ENCODE results near the gene EGR4.

Gene EGR4

DNA sequence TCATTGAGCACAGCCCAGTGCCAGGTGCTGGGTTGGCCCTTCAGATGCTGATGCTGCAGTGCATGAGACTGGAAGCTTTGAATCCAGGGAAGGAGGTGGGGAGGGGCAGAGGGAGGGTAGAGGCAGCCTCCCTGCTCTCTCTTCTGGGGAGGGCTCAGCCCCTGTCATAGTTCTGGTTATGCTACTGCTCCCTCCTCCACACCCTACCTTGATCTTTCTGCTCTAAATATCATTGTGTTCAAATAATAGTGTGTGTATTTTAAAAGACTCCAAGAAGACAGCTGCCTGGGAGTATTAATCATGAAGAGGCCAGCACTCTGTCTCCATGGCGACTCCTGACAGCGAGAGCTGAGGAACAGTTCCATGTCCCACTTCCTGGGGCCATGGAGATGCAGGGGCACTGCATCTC lies 3.8 kb upstream of the EGR4 start:
- TF ChIP-seq, protein P1, sequence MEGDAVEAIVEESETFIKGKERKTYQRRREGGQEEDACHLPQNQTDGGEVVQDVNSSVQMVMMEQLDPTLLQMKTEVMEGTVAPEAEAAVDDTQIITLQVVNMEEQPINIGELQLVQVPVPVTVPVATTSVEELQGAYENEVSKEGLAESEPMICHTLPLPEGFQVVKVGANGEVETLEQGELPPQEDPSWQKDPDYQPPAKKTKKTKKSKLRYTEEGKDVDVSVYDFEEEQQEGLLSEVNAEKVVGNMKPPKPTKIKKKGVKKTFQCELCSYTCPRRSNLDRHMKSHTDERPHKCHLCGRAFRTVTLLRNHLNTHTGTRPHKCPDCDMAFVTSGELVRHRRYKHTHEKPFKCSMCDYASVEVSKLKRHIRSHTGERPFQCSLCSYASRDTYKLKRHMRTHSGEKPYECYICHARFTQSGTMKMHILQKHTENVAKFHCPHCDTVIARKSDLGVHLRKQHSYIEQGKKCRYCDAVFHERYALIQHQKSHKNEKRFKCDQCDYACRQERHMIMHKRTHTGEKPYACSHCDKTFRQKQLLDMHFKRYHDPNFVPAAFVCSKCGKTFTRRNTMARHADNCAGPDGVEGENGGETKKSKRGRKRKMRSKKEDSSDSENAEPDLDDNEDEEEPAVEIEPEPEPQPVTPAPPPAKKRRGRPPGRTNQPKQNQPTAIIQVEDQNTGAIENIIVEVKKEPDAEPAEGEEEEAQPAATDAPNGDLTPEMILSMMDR (conservative IDR thresholded peaks at IDR 0.05; ENCODE audit: low read depth, low read length) = no peak
- H3K4me3 ChIP-seq (ENCODE audit: low read length) = no peak overlapping the region
- no peak for DNase-seq (ENCODE audit: low read depth)

DNA sequence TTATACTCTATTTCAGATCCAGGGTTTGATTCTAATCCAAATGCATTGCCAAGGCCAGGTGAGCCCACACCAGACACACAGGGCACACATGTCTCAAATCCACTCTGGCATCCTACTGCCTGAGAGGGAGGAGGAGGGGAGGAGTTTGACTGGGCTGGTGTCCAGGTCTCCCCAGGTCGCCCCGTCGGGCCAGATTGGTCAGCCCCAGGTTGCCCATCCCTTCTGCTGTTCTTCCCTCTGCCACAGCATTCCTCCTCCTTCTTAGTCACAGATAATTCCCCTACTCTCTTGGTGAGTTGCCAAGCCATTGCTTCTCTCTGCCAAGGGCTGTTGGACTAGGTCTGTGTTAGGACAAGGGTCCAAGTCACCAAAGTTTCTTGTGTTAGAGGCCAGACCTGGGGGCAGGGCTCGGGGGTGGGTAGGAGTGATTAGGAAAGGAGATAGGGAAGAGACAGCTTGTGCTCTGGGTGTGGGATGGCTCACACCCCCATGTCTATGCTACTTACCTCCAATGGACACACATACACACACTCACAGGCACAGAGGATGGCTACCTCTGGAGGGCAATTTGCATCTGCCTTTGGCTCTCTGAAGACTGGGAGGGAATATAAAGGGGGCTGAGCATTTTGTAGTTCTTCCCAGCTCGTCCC lies 2.5 kb upstream of the EGR4 start:
- H3K4me3 ChIP-seq (ENCODE audit: low read length) = no peak overlapping the region
- no peak for DNase-seq (ENCODE audit: low read depth)
- TF ChIP-seq, protein P1 (conservative IDR thresholded peaks at IDR 0.05; ENCODE audit: low read depth, low read length) = no peak

DNA sequence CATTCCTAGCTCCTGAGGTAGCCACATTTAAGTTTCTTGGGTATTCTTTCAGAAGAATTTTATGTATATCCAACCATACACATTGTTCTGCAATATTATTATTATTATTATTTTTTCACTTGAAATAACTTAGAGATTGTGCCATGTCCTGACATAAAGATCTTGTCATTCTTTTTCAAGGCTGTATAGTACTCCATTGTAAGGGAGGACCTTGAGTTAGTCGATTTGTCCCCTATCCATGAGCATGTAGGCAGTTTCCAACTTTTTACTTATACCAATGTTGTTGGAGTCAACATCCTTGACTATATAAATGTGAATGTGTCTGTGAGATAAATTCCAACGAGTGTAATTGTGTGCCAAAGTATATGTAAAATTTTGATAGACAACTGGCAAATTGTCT lies 891 bp upstream of the EGR4 start:
- TF ChIP-seq, protein P1 (conservative IDR thresholded peaks at IDR 0.05; ENCODE audit: low read depth, low read length) = no peak
- no peak for DNase-seq (ENCODE audit: low read depth)
- H3K4me3 ChIP-seq (ENCODE audit: low read length) = no peak overlapping the region

DNA sequence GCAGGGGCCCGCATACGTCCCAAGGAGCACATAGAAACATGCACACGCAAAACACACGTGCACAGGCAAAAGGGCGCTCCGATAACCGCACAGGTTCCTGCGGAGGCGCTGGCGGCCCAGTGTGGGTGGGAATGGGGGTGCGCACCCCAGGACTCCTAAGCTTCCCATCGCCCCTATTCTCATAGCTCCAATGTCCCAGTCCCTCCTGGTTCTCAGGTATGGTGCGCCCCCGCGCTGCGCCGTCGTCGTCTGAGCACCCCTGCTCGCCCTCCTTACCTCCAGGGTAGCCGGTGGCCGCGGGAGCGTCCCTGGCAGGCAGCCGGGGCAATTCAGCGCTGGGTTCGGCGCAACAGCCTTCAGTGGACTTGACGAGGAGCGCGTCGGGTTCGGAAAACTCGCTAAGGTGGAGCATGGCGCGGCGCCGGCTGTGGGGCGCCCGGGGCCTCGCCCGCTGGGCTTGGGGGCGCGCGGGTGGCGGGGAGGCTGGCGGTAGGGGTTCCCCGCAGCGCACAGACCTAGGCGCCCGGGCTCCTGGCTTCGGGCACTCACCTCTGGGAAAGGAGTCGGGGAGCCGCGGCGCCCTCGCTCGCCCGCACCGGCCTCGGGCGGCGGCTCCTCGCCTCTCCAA lies 328 bp downstream of the EGR4 start:
- H3K4me3 ChIP-seq (ENCODE audit: low read length) = peak overlapping the region; percentile 39
- no peak for DNase-seq (ENCODE audit: low read depth)
- TF ChIP-seq, protein P1 (conservative IDR thresholded peaks at IDR 0.05; ENCODE audit: low read depth, low read length) = no peak

DNA sequence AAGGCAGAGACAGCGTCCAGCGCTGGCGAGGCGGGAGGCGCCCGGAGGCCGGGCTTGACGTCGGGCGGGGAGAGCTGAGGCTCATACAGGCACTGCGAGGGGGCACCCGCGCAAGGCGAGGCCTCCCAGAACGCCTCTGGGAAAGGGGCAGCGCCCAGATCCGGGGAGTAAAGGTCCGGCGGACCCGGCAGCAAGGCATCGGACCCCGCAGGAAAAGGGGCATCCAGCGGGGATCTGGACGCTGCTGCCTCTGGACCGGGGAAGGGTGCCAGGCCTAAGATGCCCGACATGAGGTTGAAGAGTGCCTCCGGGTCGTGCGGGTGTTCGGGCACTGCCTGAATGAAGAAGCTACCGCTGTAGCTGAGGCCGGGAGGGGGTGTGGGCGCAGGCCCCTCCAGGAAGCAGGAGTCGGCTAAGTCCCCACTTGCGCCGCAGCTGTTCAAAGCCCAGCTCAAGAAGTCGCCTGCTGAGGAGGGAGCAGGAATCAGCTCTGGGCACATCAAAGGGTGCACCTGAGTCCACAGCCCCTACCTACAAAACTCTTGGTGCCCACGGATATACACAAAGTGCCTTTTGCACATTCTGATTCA lies 937 bp downstream of the EGR4 start:
- no peak for DNase-seq (ENCODE audit: low read depth)
- H3K4me3 ChIP-seq (ENCODE audit: low read length) = no peak overlapping the region
- TF ChIP-seq, protein P1 (conservative IDR thresholded peaks at IDR 0.05; ENCODE audit: low read depth, low read length) = no peak

DNA sequence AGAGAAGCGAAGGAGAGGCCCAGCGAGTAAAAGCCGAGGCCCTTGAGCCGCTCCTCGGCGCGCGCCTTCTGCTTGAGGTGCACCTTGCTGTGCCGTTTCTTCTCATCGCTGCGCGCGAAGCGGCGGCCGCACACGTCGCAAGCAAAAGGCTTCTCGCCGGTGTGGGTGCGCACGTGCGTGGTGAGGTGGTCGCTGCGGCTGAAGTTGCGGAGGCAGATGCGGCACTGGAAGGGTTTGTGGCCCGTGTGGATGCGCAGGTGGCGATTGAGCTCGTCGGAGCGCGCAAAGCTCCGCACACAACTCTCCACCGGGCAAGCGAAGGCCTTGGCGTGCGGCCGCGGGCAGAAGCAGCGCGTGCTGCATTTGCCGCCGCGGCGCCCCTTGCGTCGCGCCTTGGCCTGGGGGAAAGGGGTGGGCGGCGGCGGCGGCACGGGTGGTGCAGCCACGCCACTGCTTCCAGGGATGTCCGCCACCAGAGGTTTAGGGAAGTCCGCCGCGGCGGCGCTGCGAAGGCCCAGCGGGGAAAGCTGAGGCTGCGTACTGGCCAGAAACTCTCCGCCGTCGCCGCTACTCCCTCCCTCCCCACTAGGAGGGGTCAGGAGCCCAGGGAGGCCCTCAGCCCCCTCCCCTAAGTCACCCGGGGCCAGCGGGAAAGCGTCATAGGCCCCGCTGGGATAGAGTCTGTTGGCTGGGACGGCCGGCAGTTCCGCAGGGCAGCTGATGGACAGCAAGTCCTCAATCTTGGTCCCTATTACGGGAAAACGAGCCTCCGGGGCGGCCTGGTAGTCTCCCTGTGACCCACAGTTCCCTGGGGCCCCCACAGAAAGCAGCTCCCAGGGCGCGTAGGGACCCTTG lies 1.7 kb downstream of the EGR4 start:
- DNase-seq (ENCODE audit: low read depth) = no peak
- H3K4me3 ChIP-seq (ENCODE audit: low read length) = no peak overlapping the region

More for the DNA sequence above, 1.7 kb downstream of the EGR4 start:
- TF ChIP-seq, protein P1 (conservative IDR thresholded peaks at IDR 0.05; ENCODE audit: low read depth, low read length) = peak; percentile 19
